Neural progenitor cell (in vitro differentiated cells): ENCODE measurements around the gene KCTD16. TPM values are rescaled to one million over a fixed set of nuclear protein-coding genes. Genes with fewer than 3 reads are reported as not detected.

Source experiments
- DNase-seq: peaks from one replicate; pipeline ENCODE4 v3.0.0-alpha.2; 2016; ENCODE audit warnings: low spot score
- H2AFZ ChIP-seq: fragments of 200-600 bp; sonication (generic); replicated peaks from 2 replicates; pipeline ENCODE4 v1.6.1; 2016; ENCODE audit warnings: antibody characterized with exemption
- H3F3A ChIP-seq: fragments of 200-600 bp; sonication (generic); 2 replicates; pipeline ENCODE4 v1.6.1; 2016; ENCODE audit warnings: antibody characterized with exemption, low read depth
- H3K27ac ChIP-seq: fragments of 200-600 bp; sonication (generic); 2 replicates; pipeline ENCODE4 v1.5.1; 2016; ENCODE audit warnings: mild to moderate bottlenecking
- H3K27me3 ChIP-seq: fragments of 200-600 bp; sonication (generic); 2 replicates; pipeline ENCODE4 v1.6.1; 2016; ENCODE audit warnings: mild to moderate bottlenecking, moderate library complexity
- H3K36me3 ChIP-seq: fragments of 200-600 bp; sonication (generic); 2 replicates; pipeline ENCODE4 v1.5.1; 2016
- H3K4me1 ChIP-seq: fragments of 200-600 bp; sonication (generic); 2 replicates; pipeline ENCODE4 v1.6.1; 2016; ENCODE audit warnings: mixed run types
- H3K4me2 ChIP-seq: fragments of 200-600 bp; sonication (generic); 2 replicates; pipeline ENCODE4 v1.6.1; 2016
- H3K4me3 ChIP-seq: fragments of 200-600 bp; sonication (generic); 2 replicates; pipeline ENCODE4 v1.5.1; 2016
- H3K79me2 ChIP-seq: fragments of 200-600 bp; sonication (generic); 2 replicates; pipeline ENCODE4 v1.6.1; 2016; ENCODE audit warnings: low read depth
- H3K9ac ChIP-seq: fragments of 200-600 bp; sonication (generic); 2 replicates; pipeline ENCODE4 v1.6.1; 2016
- H3K9me3 ChIP-seq: fragments of 200-600 bp; sonication (generic); 2 replicates; pipeline ENCODE4 v1.5.1; 2016; ENCODE audit warnings: low read depth
- H4K20me1 ChIP-seq: fragments of 200-600 bp; sonication (generic); 2 replicates; pipeline ENCODE4 v1.6.1; 2016; ENCODE audit warnings: low read depth
- H3K27ac Mint-ChIP-seq: 3 replicates; pipeline ENCODE4 v1.8.0; 2021; ENCODE audit warnings: mixed read lengths
- H3K27me3 Mint-ChIP-seq: 2 replicates; pipeline ENCODE4 v1.8.0; 2022; ENCODE audit warnings: low read depth, mild to moderate bottlenecking, inconsistent platforms, moderate library complexity, mixed read lengths; ENCODE audit not compliant: insufficient read depth
- H3K36me3 Mint-ChIP-seq: 3 replicates; pipeline ENCODE4 v1.8.0; 2021; ENCODE audit warnings: mixed read lengths
- H3K4me1 Mint-ChIP-seq: 3 replicates; pipeline ENCODE4 v1.8.0; 2021; ENCODE audit warnings: mixed read lengths
- H3K4me3 Mint-ChIP-seq: 3 replicates; pipeline ENCODE4 v1.8.0; 2021; ENCODE audit warnings: mild to moderate bottlenecking, moderate library complexity, mixed read lengths
- H3K9me3 Mint-ChIP-seq: 3 replicates; pipeline ENCODE4 v1.8.0; 2020; ENCODE audit warnings: mixed read lengths
- CTCF ChIP-seq: fragments of 200-600 bp; sonication (generic); IDR thresholded peaks from 2 replicates; pipeline ENCODE4 v1.5.1; 2017; ENCODE audit warnings: antibody characterized with exemption, mild to moderate bottlenecking
- EZH2 ChIP-seq: fragments of 200-600 bp; sonication (generic); IDR thresholded peaks from 2 replicates; pipeline ENCODE4 v1.6.1; 2017; ENCODE audit warnings: antibody characterized with exemption, mild to moderate bottlenecking, moderate library complexity
- EZH2phosphoT487 ChIP-seq: fragments of 200-600 bp; sonication (generic); IDR thresholded peaks from 2 replicates; pipeline ENCODE4 v1.6.1; 2017; ENCODE audit warnings: antibody characterized with exemption
- total RNA-seq: library from RNA; depleted of rRNA; stranded (reverse); fragments of >200 nt; gene quantifications from 2 replicates; pipeline ENCODE4 v1.2.3, GENCODE V29; 2015; ENCODE audit warnings: low replicate concordance

The KCTD16 gene
- total RNA-seq, 1 donor from 2014 or later: 1.6 TPM

GRCh38 chr5:144203750-144204596, 33.3 kb downstream of the KCTD16 start:
- Mint-ChIP-seq H3K27me3 (peaks cover 2% of the 10 kb centered on the region), H3K4me3 (peak overlapping the region; percentile 43), H3K4me1 (peaks cover 18% of the 10 kb centered on the region), H3K9me3 (no peaks in the 10 kb centered on the region), H3K36me3 (no peaks in the 10 kb centered on the region), H3K27ac (no peak overlapping the region)
- peak overlapping the region; percentile 86 for H3K4me2 ChIP-seq
- TF ChIP-seq CTCF: peak; percentile 99
- TF ChIP-seq EZH2: no peak
- no peak for TF ChIP-seq EZH2phosphoT487
- no peak overlapping the region for H3K27ac ChIP-seq
- H2AFZ ChIP-seq: no peak overlapping the region
- no peaks in the 10 kb centered on the region for H3K36me3 ChIP-seq
- H3K9ac ChIP-seq: no peak overlapping the region
- H4K20me1 ChIP-seq: no peaks in the 10 kb centered on the region
- peak; percentile 72 for DNase-seq
- no peaks in the 10 kb centered on the region for H3K9me3 ChIP-seq
- peaks cover 18% of the 10 kb centered on the region for H3K4me1 ChIP-seq
- peak overlapping the region; percentile 52 for H3K4me3 ChIP-seq
- H3K79me2 ChIP-seq: no peaks in the 10 kb centered on the region
- H3K27me3 ChIP-seq: peaks cover 25% of the 10 kb centered on the region
- no peaks in the 10 kb centered on the region for H3F3A ChIP-seq

DNA sequence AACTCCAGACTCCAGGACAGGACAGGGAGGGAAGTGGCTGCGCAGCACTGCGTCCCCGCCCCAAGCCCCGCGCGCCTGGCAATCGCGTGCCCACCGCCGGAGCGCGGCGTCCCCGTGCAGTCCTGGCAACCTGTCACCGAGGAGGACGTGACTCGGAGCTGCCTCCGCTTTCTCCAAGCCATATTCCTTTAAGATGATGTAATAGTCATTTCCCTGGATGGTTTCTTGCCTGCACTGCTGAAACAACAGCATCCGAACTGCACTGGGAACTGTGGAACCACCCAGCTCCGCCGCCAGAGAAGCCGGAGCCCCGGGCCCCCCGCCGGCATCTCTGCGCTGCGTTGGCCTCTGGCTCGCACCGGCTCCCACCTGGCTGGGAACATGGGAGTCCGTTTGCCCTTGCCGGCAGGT, 34.5 kb downstream of the KCTD16 start:
- Mint-ChIP-seq H3K27me3 (peaks cover 2% of the 10 kb centered on the region), H3K27ac (no peak overlapping the region), H3K9me3 (no peaks in the 10 kb centered on the region), H3K36me3 (no peaks in the 10 kb centered on the region), H3K4me1 (peaks cover 18% of the 10 kb centered on the region), H3K4me3 (peak overlapping the region; percentile 81)
- H3K36me3 ChIP-seq: no peaks in the 10 kb centered on the region
- H3K27ac ChIP-seq: no peak overlapping the region
- H3K4me2 ChIP-seq: peak overlapping the region; percentile 86
- H3K4me1 ChIP-seq: peaks cover 18% of the 10 kb centered on the region
- H2AFZ ChIP-seq: peak overlapping the region; percentile 77
- H3K9me3 ChIP-seq: no peaks in the 10 kb centered on the region
- H3K79me2 ChIP-seq: no peaks in the 10 kb centered on the region
- TF ChIP-seq CTCF: no peak
- TF ChIP-seq EZH2: no peak
- H3F3A ChIP-seq: no peaks in the 10 kb centered on the region
- peak; percentile 60 for DNase-seq
- no peak overlapping the region for H3K9ac ChIP-seq
- no peaks in the 10 kb centered on the region for H4K20me1 ChIP-seq
- H3K27me3 ChIP-seq: peaks cover 25% of the 10 kb centered on the region
- peak overlapping the region; percentile 52 for H3K4me3 ChIP-seq

DNA sequence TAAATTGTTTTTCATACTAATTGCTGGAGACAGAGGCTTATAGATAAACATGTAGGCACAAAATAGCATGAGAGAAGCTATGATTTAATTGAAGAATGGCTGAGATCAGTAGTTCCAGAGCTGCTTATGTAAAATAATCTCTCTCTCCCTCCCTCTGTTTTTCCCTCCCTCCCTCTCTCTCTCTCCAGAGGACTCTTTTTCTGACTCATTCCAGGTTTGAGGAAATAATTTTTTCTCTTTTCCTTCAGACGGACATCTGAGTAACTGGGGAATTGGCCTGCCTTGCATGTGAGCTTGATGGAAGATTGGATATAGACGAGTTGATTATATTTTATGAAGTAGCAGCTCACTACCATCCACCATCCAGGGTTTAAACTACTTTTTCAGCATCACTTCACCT, 35.5 kb downstream of the KCTD16 start:
- no peak overlapping the region for H3K4me3 Mint-ChIP-seq
- peaks cover 18% of the 10 kb centered on the region for H3K4me1 Mint-ChIP-seq
- no peaks in the 10 kb centered on the region for H3K36me3 Mint-ChIP-seq
- no peak overlapping the region for H3K4me3 ChIP-seq
- TF ChIP-seq CTCF (no peak), EZH2 (no peak), EZH2phosphoT487 (no peak)
- H3K79me2 ChIP-seq: no peaks in the 10 kb centered on the region
- H2AFZ ChIP-seq: no peak overlapping the region
- no peak overlapping the region for H3K27ac ChIP-seq
- peaks cover 18% of the 10 kb centered on the region for H3K4me1 ChIP-seq
- no peaks in the 10 kb centered on the region for H3K9me3 Mint-ChIP-seq
- H3K27me3 Mint-ChIP-seq: peaks cover 2% of the 10 kb centered on the region
- no peak for DNase-seq
- H3K27ac Mint-ChIP-seq: no peak overlapping the region
- no peaks in the 10 kb centered on the region for H3K36me3 ChIP-seq
- peaks cover 25% of the 10 kb centered on the region for H3K27me3 ChIP-seq
- no peak overlapping the region for H3K9ac ChIP-seq
- H4K20me1 ChIP-seq: no peaks in the 10 kb centered on the region
- H3K9me3 ChIP-seq: no peaks in the 10 kb centered on the region
- H3F3A ChIP-seq: no peaks in the 10 kb centered on the region
- H3K4me2 ChIP-seq: no peak overlapping the region
